GM12878 (cell line): ENCODE data around the gene WARS2. TPM values are rescaled to one million over a fixed set of nuclear protein-coding genes. Genes with fewer than 3 reads are reported as not detected.

Source experiments
- ATAC-seq: fragments of 200-7000 bp; cut with Tn5 transposase; 3 replicates; pipeline ENCODE4 v1.9.1; 2020; ENCODE audit warnings: mild to moderate bottlenecking, moderate library complexity
- BruUV-seq: library from RNA; stranded (reverse); fragments of 400-500 nt; replicated peaks from 2 replicates; lab custom pipeline; 2021; lab: Mats Ljungman, UMichigan
- CTCF ChIA-PET: fragments of 300-600 bp; sonication (Branson Sonifier 250); formaldehyde crosslinking; extraction: SDS; loops from one replicate; lab custom pipeline; 2021; ENCODE audit warnings: inconsistent platforms; lab: Yijun Ruan, JAX
- POLR2A ChIA-PET: fragments of 350-600 bp; formaldehyde crosslinking; extraction: SDS; loops from one replicate; lab custom pipeline; 2021; ENCODE audit warnings: inconsistent platforms; lab: Charles Lee
- RAD21 ChIA-PET: fragments of 300-600 bp; sonication (Branson Sonifier 250); formaldehyde crosslinking; loops from one replicate; lab custom pipeline; 2023; ENCODE audit warnings: antibody characterized with exemption; ENCODE audit not compliant: unreplicated experiment; lab: Charles Lee
- SMC1A ChIA-PET: fragments of 300-600 bp; sonication (Branson Sonifier 250); formaldehyde crosslinking; loops from one replicate; lab custom pipeline; 2023; ENCODE audit not compliant: unreplicated experiment, uncharacterized antibody; lab: Charles Lee
- DNase-seq: peaks from one replicate; pipeline ENCODE4 v3.0.0-alpha.2; 2011; ENCODE audit warnings: low read depth, low spot score
- FAIRE-seq: peaks from 3 replicates; lab custom pipeline; 2011; peaks lifted over from hg19 to GRCh38; lab: Jason Lieb, UNC
- H2AFZ ChIP-seq: 2 replicates; pipeline ENCODE4 v1.6.0; 2011; ENCODE audit warnings: low read depth, low read length, control low read depth; ENCODE audit not compliant: control insufficient read depth
- H3K27ac ChIP-seq: 2 replicates; pipeline ENCODE4 v1.5.1; 2011; ENCODE audit warnings: control low read depth; ENCODE audit not compliant: control insufficient read depth, insufficient read depth
- H3K27me3 ChIP-seq, 2 experiments: replicated peaks in 1 of 2; 2 replicates each; pipeline versions ENCODE4 v1.6.0 to v1.6.1; 2011; ENCODE audit warnings: low read length in 1 of 2; ENCODE audit not compliant: control insufficient read depth in 2 of 2, insufficient read depth in 2 of 2
- H3K36me3 ChIP-seq, 2 experiments: 2 replicates each; pipeline ENCODE4 v1.5.1; 2011; ENCODE audit warnings: low read length in 1 of 2; ENCODE audit not compliant: control insufficient read depth in 2 of 2, insufficient read depth in 2 of 2
- H3K4me1 ChIP-seq: 2 replicates; pipeline ENCODE4 v1.6.1; 2011; ENCODE audit warnings: mild to moderate bottlenecking, low read length, moderate library complexity, mixed read lengths; ENCODE audit not compliant: control insufficient read depth, insufficient read depth
- H3K4me2 ChIP-seq: 2 replicates; pipeline ENCODE4 v1.6.0; 2011; ENCODE audit warnings: control low read depth; ENCODE audit not compliant: control insufficient read depth, insufficient read depth
- H3K4me3 ChIP-seq: fragments of 200-600 bp; sonication (generic); 2 replicates; pipeline ENCODE4 v1.5.1; 2016
- H3K79me2 ChIP-seq: 2 replicates; pipeline ENCODE4 v1.6.0; 2011; ENCODE audit warnings: low read length; ENCODE audit not compliant: control insufficient read depth, insufficient read depth
- H3K9ac ChIP-seq: 2 replicates; pipeline ENCODE4 v1.8.0; 2011; ENCODE audit warnings: low read length, control low read depth, mixed read lengths; ENCODE audit not compliant: control insufficient read depth, insufficient read depth
- H3K9me3 ChIP-seq: replicated peaks from 3 replicates; pipeline ENCODE4 v1.5.1; 2011; ENCODE audit warnings: mild to moderate bottlenecking, low read length; ENCODE audit not compliant: control insufficient read depth, insufficient read depth
- H4K20me1 ChIP-seq: 2 replicates; pipeline ENCODE4 v1.6.0; 2011; ENCODE audit not compliant: control insufficient read depth, insufficient read depth
- RUNX3 ChIP-seq: IDR thresholded peaks from 2 replicates; pipeline ENCODE4 v1.6.1; 2012; ENCODE audit warnings: low read length, inconsistent platforms
- SKIL ChIP-seq: fragments of 450-650 bp; IDR thresholded peaks from 2 replicates; pipeline ENCODE4 v1.6.1; 2017; ENCODE audit warnings: mild to moderate bottlenecking, low read depth, inconsistent platforms; ENCODE audit not compliant: poor library complexity, severe bottlenecking
- ZNF274 ChIP-seq: IDR thresholded peaks from one replicate; pipeline ENCODE4 v1.8.0; 2011; ENCODE audit not compliant: insufficient read length, insufficient read depth
- WGBS: methylation state at CpG from one replicate; pipeline ENCODE4 v1.1.6; 2016; ENCODE audit warnings: low lambda C conversion rate; ENCODE audit not compliant: insufficient replicate concordance, insufficient coverage; ENCODE audit errors: missing lambda C conversion rate; 5-methylcytosine and 5-hydroxymethylcytosine counted together
- in situ Hi-C: fragments of 300-500 bp; cut with MboI; formaldehyde crosslinking; loops from 9 replicates; pipeline ENCODE4 v1.14.3; 2018; ENCODE audit warnings: mixed read lengths
- intact Hi-C: fragments of 100-400 bp; cut with micrococcal nuclease; formaldehyde crosslinking; loops from one replicate; pipeline ENCODE4 v1.14.2; 2022; ENCODE audit not compliant: unreplicated experiment
- polyA plus RNA-seq, 11 experiments: library from polyadenylated mRNA; depleted of rRNA in 4 of 11; unstranded in 6 of 11; stranded (reverse) in 5 of 11; fragments of >200 nt; fragmentation: Nextera tagmentation in 4 of 11; fragmentation: Illumina TruSeq in 1 of 11; extraction: Ambion mirVana in 4 of 11; extraction: Trizol in 1 of 11; gene quantifications; 1 replicate in 1 of 11; 2 replicates in 10 of 11; pipeline versions ENCODE4 v1.2.1 to v1.2.3, GENCODE V29; 2011 to 2016; ENCODE audit warnings: inconsistent platforms in 2 of 11, missing spikeins in 2 of 11, low read depth in 1 of 11
- total RNA-seq, 4 experiments: library from RNA; depleted of rRNA in 3 of 4; stranded (reverse); fragments of >200 nt in 3 of 4; fragmentation: Illumina TruSeq in 1 of 4; extraction: Trizol in 1 of 4; gene quantifications; 2 replicates each; pipeline versions ENCODE4 v1.2.1 to v1.2.3, GENCODE V29; 2013 to 2021

Gene WARS2
- total and polyA plus RNA-seq, 10 of the 15 experiments (the other 5 are each of a cell fraction or from before 2014, with no cell fraction given) = 5.5 to 22.2 (median 14.4) TPM

GRCh38 chr1:119093721-119094120 lies 46.7 kb downstream of the WARS2 start:
- no TSS peak for BruUV-seq
- WGBS = 54% methylated on average over 1 of the region's 1 CpG
- RAD21 ChIA-PET = no interaction called here

More at GRCh38 chr1:119093721-119094120, 46.7 kb downstream of the WARS2 start:
- H3K27ac ChIP-seq = no peak overlapping the region
- ChIA-PET CTCF (no interaction called here), POLR2A (no interaction called here), SMC1A (no interaction called here)
- H3K36me3 ChIP-seq = no peaks in the 10 kb centered on the region
- no peak overlapping the region for H2AFZ ChIP-seq
- TF ChIP-seq SKIL (no peak), RUNX3 (peak; percentile 23; the same call in 1 of the 2 replicates), ZNF274 (no peak)
- no peak for FAIRE-seq
- intact Hi-C loops (no loop called here), in situ Hi-C loops (no loop called here)
- no peak; the same call in 2 of the 3 replicates for ATAC-seq
- no peaks in the 10 kb centered on the region for H4K20me1 ChIP-seq
- H3K4me3 ChIP-seq = no peak overlapping the region
- H3K79me2 ChIP-seq = no peaks in the 10 kb centered on the region
- no peak overlapping the region for H3K9ac ChIP-seq
- DNase-seq = no peak
- H3K9me3 ChIP-seq = no peaks in the 10 kb centered on the region; the same call in 2 of the 3 replicates
- no peaks in the 10 kb centered on the region for H3K27me3 ChIP-seq
- no peaks in the 10 kb centered on the region for H3K4me1 ChIP-seq
- no peak overlapping the region for H3K4me2 ChIP-seq
